Measurements from ENCODE around the gene TLE7.

The TLE7 gene

GRCh38 chr16:71442051-71442440, at the start of gene TLE7:
Gene TLE7 (minus strand): TSS chr16:71442054. CDS start chr16:71433324, 8,730 bp downstream.
- Histone ChIP-seq H3K27ac (ENCODE audit: extremely low read depth, low read depth, low read length) (no peak within 1 kb of the TSS), H3K36me3 (ENCODE audit: control insufficient read depth in 2 of 2, insufficient read depth in 1 of 2, low read length in 2 of 2) (no peaks in the 10 kb centered on the region), H3K4me3 (ENCODE audit: low read depth, low read length) (no peak within 1 kb of the TSS), H3K9me3 (ENCODE audit: control insufficient read depth, insufficient read depth, low read depth, low read length) (no peaks in the 10 kb centered on the region), H3K4me1 (ENCODE audit: control insufficient read depth, insufficient read depth, low read length) (no peaks in the 10 kb centered on the region)
- POLR2A ChIA-PET = no interaction called here
- CTCF ChIA-PET = no interaction called here
- TF ChIP-seq ZNF610 (tag by site-specific recombination; IDR thresholded peaks at IDR 0.05; ENCODE audit: borderline replicate concordance) = no peak
- TF ChIP-seq BCL11A (tag by site-specific recombination; IDR thresholded peaks at IDR 0.05; ENCODE audit: low read depth) = no peak
- no peak for TF ChIP-seq OVOL3 (tag by site-specific recombination; IDR thresholded peaks at IDR 0.05)
- no peak for TF ChIP-seq ZNF16 (tag by site-specific recombination; IDR thresholded peaks at IDR 0.05; ENCODE audit: low read depth)
- TF ChIP-seq ZNF518A (tag by site-specific recombination; conservative IDR thresholded peaks at IDR 0.05; ENCODE audit: low read depth) = no peak
- no peak for TF ChIP-seq HOXC10 (CRISPR knock-in tag; IDR thresholded peaks at IDR 0.05)
- TF ChIP-seq ZNF645 (tag by site-specific recombination; IDR thresholded peaks at IDR 0.05) = no peak

- POLR2A ChIA-PET = no interaction called here
- CTCF ChIA-PET = interaction anchor here (1.2 to 2.0 kb wide), 4 partner anchors 11 to 78 kb away, joined by 3 to 10 read pairs (median 8); no protein-coding TSS in a partner anchor
- no peak overlapping the region for H3K4me3 ChIP-seq (ENCODE audit: low read depth, low read length)
- TF ChIP-seq INSM2 (tag by site-specific recombination; IDR thresholded peaks at IDR 0.05) (no peak), ZNF175 (tag by site-specific recombination; IDR thresholded peaks at IDR 0.05) (no peak), ZNF211 (tag by site-specific recombination; IDR thresholded peaks at IDR 0.05; ENCODE audit: low read depth) (no peak), ZNF184 (tag by site-specific recombination; IDR thresholded peaks at IDR 0.05) (no peak), PATZ1 (tag by site-specific recombination; IDR thresholded peaks at IDR 0.05) (no peak), PRDM6 (tag by site-specific recombination; IDR thresholded peaks at IDR 0.05) (no peak), ZNF518A (tag by site-specific recombination; conservative IDR thresholded peaks at IDR 0.05; ENCODE audit: low read depth) (no peak), ZNF560 (tag by site-specific recombination; IDR thresholded peaks at IDR 0.05; ENCODE audit: borderline replicate concordance) (no peak), ZNF561 (tag by site-specific recombination; IDR thresholded peaks at IDR 0.05; ENCODE audit: borderline replicate concordance) (no peak), ZNF645 (tag by site-specific recombination; IDR thresholded peaks at IDR 0.05) (no peak)
These were observed 49.2 kb upstream of the TLE7 start for GRCh38 chr16:71491054-71491453.

More at GRCh38 chr16:71491054-71491453, 49.2 kb upstream of the TLE7 start:
- Histone ChIP-seq H3K9me3 (ENCODE audit: control insufficient read depth, insufficient read depth, low read depth, low read length) (no peaks in the 10 kb centered on the region), H3K36me3 (ENCODE audit: control insufficient read depth in 2 of 2, insufficient read depth in 1 of 2, low read length in 2 of 2) (no peaks in the 10 kb centered on the region), H3K4me1 (ENCODE audit: control insufficient read depth, insufficient read depth, low read length) (no peaks in the 10 kb centered on the region), H3K27ac (ENCODE audit: extremely low read depth, low read depth, low read length) (no peak overlapping the region)

Data from HEK293 (cell line).